GM19438 (cell line): ENCODE results near the gene FUOM.

ENCODE experiments used
- ATAC-seq: cut with Tn5 transposase; IDR thresholded peaks from one replicate; pipeline ENCODE4 v1.9.1; 2021; ENCODE audit warnings: low read depth; ENCODE audit not compliant: unreplicated experiment

FUOM gene

DNA sequence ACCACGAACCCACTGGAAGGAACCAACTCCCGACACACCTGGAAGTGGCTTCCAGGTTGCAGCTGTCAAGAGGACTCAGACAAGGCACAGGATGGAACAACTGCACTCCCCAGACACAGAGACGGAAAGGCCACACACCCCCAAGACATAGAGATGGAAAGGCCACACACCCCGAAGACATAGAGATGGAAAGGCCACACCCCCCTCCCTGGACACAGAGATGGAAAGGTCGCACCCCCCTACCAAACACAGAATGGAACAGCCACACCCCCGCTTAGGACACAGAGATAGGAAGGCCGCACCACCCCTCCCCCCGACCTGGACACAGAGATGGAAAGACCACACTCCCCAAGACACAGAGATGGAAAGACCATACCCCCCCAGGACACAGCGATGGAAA, 41.6 kb downstream of the FUOM start:
- ATAC-seq, result no peak

DNA sequence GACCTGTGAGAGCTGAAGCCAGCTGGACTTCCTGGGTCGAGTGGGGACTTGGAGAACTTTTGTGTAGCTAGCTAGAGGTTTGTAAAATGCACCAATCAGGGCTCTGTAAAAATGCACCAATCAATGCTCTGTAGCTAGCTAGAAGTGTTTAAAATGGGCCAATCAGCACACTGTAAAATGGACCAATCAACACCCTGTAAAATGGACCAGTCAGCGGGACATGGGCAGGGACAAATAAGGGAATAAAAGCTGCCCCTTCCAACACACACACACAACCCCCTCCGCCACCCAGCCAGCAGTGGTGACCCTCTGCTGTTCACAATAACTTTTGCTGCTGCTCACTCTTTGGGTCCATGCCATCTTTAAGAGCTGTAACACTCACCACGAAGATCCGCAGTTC, 42.0 kb downstream of the FUOM start:
- no peak for ATAC-seq

DNA sequence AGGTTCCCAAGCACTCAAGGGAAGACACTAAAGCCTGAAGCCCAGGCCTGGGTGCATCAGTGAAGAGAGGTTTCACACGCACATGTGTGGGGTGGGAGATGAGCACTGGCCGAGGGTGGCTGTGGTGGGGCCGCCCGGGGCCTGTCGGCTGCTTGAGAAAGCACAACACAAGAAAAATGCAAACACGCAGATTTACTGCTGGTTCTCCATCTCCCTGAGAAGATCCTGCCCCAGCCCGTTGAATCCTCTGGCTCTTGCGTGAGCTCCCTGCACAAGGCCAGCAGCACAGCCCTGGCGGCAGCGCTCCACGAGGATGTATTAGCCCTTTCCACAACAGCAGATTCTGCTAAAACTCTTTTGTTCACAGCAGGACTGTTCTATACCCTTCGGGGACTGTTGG, 42.9 kb downstream of the FUOM start:
- no peak for ATAC-seq

DNA sequence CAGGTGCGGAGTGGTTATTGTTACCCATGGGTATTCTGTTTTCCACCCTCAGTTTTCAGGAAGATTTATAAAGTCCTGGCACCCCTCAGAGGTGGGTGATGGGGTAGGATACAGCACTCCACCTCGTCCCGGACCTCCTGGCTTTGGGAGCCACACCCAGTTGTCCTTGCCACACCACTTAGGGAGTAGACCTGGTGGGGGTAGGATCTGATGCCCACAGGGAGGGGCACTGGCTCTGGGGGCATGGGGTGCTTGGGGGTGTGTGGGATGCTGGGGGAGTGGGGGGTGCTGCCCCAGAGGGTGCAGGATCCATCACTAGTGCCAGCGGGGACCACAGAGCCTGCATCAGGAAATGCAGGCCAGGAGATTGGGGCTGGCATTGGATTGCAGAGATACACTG, 44.6 kb downstream of the FUOM start:
- ATAC-seq, result no peak

DNA sequence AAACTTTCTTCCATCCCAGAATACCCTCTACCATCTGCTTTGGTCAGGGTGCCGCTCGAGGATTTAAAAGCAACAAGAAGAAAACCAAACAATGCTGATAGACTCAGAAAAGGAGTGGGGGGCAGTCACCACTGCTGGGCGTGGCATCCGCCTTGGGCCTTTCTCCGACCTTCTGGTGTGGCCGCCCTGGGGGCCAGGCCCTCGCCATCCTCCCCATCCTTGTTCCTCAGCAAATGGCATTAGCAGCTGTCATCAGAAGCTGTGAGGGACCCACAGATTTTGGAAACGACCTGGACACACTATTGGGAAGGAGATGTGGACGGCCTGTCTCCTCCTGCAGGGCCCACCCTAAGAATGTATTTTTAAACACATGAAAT, 45.1 kb downstream of the FUOM start:
- ATAC-seq, result no peak

DNA sequence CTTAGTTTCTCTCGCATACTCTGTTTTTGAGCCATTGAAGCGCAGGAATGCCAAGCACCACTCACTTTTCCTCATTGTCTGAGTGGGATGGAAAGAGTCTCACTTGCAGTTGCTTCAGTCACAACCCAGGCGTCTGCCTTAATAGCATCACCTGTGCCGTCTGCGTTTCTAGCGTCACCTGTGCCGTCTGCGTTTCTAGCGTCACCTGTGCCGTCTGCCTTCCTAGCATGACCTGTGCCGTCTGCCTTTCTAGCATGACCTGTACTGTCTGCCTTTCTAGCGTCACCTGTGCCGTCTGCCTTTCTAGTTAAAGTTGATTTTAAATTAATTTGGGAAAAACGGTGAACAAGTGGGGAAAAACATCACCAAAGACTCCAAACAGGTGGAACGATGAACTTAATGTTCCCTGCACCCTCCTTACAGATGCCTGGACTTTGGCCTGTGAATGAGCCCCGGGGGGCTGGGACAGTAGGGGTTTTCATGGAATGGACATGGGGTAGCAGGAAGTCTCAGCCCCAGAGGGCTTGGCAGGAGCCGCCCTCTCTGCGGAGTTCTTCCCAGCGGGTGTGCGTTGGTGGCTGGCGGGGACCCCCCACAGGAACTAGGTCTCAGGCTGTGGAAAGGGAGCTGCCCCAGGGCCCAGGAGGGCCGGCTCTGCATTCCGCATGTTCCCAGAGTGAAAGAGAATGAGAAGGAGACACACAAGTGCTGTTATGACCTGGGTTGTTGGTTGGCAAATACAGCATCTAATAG, 45.6 kb downstream of the FUOM start:
- no peak for ATAC-seq

DNA sequence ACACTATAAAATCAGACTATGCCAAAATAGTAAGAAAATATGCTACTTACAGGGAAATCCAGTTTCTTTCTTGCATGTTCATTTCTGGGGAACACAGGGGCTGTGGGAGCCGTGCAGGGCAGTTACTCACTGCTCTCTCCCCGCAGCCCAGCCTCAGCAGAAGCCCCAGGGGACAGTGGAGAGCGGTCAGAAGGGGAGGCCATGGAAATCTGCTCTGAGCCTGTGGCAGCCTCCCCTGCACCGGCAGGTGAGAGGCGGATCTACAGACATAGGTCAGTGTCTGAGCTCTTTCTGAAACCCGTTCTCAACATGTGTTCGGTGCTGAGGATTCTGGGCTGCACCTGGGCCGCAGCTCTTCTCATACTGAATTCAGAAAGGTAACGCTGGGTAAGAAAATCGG, 46.2 kb downstream of the FUOM start:
- no peak for ATAC-seq

DNA sequence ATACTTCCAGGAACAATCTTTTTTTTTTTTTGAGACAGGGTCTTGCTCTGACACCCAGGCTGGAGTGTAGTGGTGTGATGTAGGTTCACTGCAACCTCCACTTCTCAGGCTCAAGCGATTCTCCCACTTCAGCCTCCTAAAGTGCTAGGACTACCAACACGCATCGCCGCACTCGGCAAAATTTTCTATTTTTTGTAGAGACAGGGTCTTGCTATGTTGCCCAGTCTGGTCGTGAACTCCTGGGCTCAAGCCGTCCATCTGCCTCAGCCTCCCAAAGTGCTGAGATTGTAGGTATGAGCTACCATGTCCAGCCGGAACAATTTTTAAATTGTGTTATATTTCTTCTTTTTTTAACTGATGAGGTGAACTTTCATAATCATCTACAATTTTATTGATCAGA, 47.0 kb downstream of the FUOM start:
- no peak for ATAC-seq

DNA sequence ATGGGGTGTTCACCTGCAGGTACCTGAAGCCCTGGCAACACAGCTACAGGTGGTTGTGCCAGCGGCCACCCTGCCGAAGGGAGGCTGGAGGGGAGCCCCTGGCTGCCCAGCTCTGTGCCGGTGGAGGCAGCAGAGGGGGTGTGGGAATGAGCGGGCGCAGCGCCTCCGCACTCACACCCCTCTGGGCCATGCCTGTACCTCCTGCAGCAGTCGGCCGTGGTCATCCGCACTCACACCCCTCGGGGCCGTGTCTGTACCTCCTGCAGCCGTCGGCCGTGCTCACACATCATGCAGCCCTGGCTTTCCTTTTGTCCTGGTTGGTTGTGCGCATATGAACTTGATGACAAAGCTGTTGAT, 47.4 kb downstream of the FUOM start:
- ATAC-seq, result no peak

DNA sequence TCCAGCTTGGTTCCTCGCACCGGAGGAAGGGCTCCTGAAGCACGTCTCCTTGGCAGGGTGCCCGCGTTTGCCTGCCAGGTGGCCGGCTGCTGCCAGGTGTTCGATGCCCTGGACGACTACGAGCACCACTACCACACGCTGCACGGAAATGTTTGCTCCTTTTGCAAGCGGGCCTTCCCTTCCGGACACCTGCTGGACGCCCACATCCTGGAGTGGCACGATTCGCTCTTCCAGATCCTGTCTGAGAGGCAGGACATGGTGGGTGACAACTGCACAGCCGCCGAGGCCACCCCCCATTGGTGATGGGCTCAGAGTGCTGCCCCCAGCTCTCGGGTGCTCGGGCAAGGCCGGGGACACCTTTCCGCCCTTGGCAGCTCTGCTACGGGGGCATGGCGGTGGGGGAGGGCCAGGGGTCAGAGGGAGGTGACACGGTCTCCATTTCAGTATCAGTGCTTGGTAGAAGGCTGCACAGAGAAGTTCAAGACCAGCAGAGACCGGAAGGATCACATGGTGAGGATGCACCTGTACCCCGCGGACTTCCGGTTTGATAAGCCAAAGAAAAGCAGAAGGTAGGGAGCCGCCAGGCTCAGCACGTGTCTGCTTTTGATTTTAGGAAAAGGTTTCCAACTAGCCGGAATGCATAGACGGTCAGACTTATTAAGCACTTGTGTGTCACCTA, 48.0 kb downstream of the FUOM start:
- no peak for ATAC-seq

DNA sequence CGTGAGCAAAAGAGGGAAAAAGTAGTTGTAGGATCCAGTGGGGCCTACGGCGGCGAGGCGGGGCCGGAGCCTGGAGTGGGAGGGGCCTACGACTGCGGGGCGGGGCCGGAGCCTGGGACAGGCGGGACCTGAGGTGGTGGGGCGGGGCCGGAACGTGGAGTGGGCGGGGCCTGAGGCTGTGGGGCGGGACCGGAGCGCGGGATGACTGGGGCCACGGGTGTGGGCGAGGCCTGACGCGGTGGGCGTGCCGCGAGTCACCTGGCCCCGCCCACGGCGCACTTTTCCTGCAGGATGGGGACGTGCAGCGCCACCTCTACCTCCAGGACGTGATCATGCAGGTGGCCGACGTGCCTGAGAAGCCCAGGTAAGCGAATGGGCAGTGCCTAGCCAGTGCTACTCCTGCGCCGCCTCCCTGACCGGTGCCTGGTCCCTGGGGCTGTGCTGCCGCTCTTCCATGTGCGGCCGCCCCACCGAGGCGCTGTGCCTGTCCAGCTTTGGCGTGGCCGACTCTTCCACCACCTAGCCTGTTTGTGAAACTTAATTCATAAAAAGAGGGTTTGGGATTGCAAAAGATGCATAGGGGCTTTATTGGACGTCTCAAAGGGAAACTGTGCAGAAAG, 48.6 kb downstream of the FUOM start:
- ATAC-seq, result peak; percentile 65

DNA sequence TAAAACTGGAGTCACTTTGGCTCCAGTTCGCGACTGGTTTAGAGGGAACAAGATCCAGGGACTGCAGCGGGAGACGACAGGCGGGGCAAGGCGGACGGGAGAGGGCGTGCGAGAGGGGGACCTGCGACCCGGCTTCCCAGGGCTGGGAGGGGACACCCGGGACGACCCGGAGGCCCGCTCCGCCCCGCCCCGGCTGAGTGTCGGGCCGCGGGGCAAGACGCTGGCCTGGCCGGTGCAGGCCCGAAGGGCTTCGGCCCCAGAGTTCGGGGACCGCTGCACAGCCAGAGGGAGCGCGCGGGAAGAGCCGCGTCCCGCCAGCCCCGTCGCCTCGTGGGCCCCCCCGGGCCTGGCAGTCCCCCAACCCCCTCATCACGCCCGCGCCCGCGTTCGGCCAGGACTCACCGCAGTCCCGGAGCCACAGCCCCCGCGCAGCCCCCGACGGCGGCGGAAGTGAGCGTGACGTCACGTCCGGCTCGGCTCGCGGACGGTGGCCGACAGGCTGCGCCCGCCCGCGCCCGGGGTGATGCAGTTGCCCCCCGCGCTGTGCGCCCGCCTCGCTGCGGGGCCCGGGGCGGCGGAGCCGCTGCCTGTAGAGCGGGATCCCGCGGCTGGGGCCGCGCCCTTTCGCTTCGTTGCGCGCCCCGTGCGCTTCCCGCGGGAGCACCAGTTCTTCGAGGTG, 49.3 kb downstream of the FUOM start, which contains the start of the genes TUBGCP2 and ZNF511:
Gene TUBGCP2 (minus strand): TSS at position 452 of the 679 bp plus-strand sequence. CDS start 5,931 bp downstream, outside the sequence.
Gene ZNF511 (plus strand): TSS at position 494 of the 679 bp plus-strand sequence. CDS start 30 bp downstream, at position 524.
- peak; percentile 69 for ATAC-seq

DNA sequence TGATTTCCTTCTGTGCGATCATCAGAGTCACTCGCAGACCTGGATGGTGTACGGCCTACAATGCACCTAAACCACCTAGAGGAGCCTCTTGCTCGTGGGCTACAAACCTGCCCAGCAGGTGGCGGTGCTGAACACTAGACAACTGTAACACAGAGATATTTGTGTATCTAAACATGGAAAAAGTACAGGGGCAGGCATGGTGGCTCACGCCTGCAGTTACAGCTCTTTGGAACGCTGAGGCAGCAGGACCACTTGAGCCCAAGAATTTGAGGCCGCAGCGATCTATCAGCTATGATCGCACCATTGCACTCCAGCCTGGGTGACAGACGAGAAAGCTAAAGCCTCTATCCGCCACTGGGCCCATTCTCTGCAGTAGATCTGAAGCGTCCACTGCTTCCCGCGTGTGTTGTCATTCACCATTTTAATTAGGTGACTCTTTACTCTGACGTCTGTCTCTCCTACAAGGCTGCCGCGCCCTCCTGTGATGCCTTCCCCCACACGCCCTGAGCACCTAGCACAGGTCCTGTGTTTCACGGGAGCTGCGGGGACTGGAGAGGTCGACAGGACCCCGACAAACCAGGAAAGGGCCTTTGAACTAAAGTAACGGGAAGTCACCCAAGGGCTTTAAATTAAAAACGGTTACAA, 49.9 kb downstream of the FUOM start:
- ATAC-seq, result peak; percentile 38

DNA sequence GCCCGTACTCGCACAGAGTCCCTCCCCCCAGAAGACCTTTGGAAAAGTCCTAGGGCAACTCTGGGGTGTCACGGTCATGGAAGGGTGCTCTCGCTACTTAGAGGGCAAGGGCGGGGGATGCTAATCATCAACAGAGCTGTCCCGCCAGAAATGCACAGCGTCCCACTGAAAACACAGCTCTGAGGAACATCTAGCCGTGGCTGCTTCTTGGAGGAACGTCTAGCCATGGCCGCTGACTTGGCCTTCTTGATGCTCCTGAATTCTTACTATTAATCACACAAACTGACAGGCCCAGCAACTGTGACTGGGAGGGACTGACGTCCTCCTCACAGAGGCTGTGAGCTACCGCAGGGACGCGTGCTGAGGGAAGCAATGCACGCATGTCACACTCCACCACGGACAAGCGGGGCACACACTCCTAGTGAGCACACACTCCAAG, 50.9 kb downstream of the FUOM start:
- no peak for ATAC-seq

DNA sequence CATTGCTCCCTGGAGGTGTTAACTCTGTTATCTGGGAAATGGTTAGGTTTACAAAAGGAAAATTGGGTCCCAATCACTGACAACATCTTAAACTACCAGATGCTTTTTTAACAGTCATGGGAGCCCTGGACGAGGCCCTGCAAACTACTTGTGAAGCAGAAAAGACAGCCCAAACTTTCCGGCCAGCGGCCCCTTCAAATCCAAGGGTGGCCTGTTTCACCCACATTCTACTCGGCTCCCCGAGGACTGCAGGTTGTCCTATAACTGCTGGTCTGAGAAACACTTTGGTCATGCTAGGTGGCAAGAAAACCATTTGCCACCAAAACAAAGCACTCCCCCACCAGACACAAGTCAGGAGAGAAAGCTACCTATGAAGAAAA, 51.7 kb downstream of the FUOM start:
- ATAC-seq, result no peak
